Neuronal stem cell (in vitro differentiated cells): ENCODE data around the gene ZBTB20.

ENCODE experiments used
- DNase-seq: peaks from one replicate; pipeline ENCODE4 v3.0.0-alpha.2; 2013; ENCODE audit warnings: low spot score
- H2AFZ ChIP-seq: one replicate; pipeline ENCODE4 v1.6.1; 2013; ENCODE audit warnings: mild to moderate bottlenecking, low read length, inconsistent platforms
- H2AK5ac ChIP-seq: 2 replicates; pipeline ENCODE4 v1.6.1; 2013; ENCODE audit warnings: low read depth, mild to moderate bottlenecking, inconsistent platforms, low read length, moderate library complexity, mixed read lengths
- H2BK120ac ChIP-seq: 2 replicates; pipeline ENCODE4 v1.6.1; 2013; ENCODE audit warnings: low read depth, mild to moderate bottlenecking, inconsistent platforms, low read length, moderate library complexity, mixed read lengths
- H2BK12ac ChIP-seq: one replicate; pipeline ENCODE4 v1.6.1; 2013; ENCODE audit warnings: low read length, inconsistent platforms
- H2BK15ac ChIP-seq: 2 replicates; pipeline ENCODE4 v1.6.1; 2013; ENCODE audit warnings: mild to moderate bottlenecking, low read length, inconsistent platforms, mixed read lengths
- H2BK5ac ChIP-seq: one replicate; pipeline ENCODE4 v1.6.1; 2013; ENCODE audit warnings: inconsistent platforms, mild to moderate bottlenecking, low read length, moderate library complexity
- H3K14ac ChIP-seq: one replicate; pipeline ENCODE4 v1.6.1; 2013; ENCODE audit warnings: low read length, inconsistent platforms
- H3K18ac ChIP-seq: 2 replicates; pipeline ENCODE4 v1.6.1; 2013; ENCODE audit warnings: low read length, inconsistent platforms
- H3K23ac ChIP-seq: 2 replicates; pipeline ENCODE4 v1.6.1; 2013; ENCODE audit warnings: low read depth, mild to moderate bottlenecking, mixed read lengths, low read length, inconsistent platforms; ENCODE audit not compliant: poor library complexity
- H3K27ac ChIP-seq: replicated peaks from 3 replicates; pipeline ENCODE4 v1.5.1; 2013; ENCODE audit warnings: low read length, inconsistent platforms
- H3K27me3 ChIP-seq, 3 experiments: 2 replicates each; pipeline ENCODE4 v1.6.1; 2013; ENCODE audit warnings: low read length in 3 of 3, mild to moderate bottlenecking in 2 of 3, inconsistent platforms in 1 of 3, low read depth in 1 of 3, mixed read lengths in 1 of 3, moderate library complexity in 1 of 3; ENCODE audit not compliant: control insufficient read depth in 3 of 3, insufficient read depth in 3 of 3
- H3K36me3 ChIP-seq, 2 donors: replicated peaks in 1 of 2; 2 replicates each; pipeline ENCODE4 v1.6.1; 2013; ENCODE audit warnings: low read length in 2 of 2; ENCODE audit not compliant: control insufficient read depth in 2 of 2, insufficient read depth in 2 of 2
- H3K4ac ChIP-seq: 2 replicates; pipeline ENCODE4 v1.6.1; 2013; ENCODE audit warnings: inconsistent platforms, mild to moderate bottlenecking, low read length, moderate library complexity
- H3K4me1 ChIP-seq, 2 donors: 1 replicate in 1 of 2; 2 replicates in 1 of 2; pipeline ENCODE4 v1.6.1; 2013; ENCODE audit warnings: low read length in 2 of 2, low read depth in 1 of 2; ENCODE audit not compliant: control insufficient read depth in 2 of 2, insufficient read depth in 1 of 2
- H3K4me2 ChIP-seq: one replicate; pipeline ENCODE4 v1.6.1; 2013; ENCODE audit warnings: mild to moderate bottlenecking, low read length, inconsistent platforms; ENCODE audit not compliant: insufficient read depth, poor library complexity, severe bottlenecking
- H3K4me3 ChIP-seq, 2 donors: 2 replicates each; pipeline ENCODE4 v1.5.1; 2013; ENCODE audit warnings: low read length in 2 of 2, mild to moderate bottlenecking in 2 of 2, inconsistent platforms in 1 of 2, moderate library complexity in 1 of 2
- H3K79me1 ChIP-seq: one replicate; pipeline ENCODE4 v1.6.1; 2013; ENCODE audit warnings: low read depth, mild to moderate bottlenecking, inconsistent platforms, low read length, moderate library complexity
- H3K9ac ChIP-seq: one replicate; pipeline ENCODE4 v1.6.1; 2013; ENCODE audit warnings: mild to moderate bottlenecking, low read depth, low read length, inconsistent platforms; ENCODE audit not compliant: poor library complexity
- H3K9me3 ChIP-seq, 2 donors: replicated peaks in 1 of 2; 2 replicates each; pipeline versions ENCODE3 to v1.6.1; 2013; ENCODE audit warnings: low read length in 2 of 2, mild to moderate bottlenecking in 2 of 2, inconsistent platforms in 1 of 2, low read depth in 1 of 2, mixed read lengths in 1 of 2, moderate library complexity in 1 of 2; ENCODE audit not compliant: control insufficient read depth in 2 of 2, insufficient read depth in 1 of 2
- H4K8ac ChIP-seq: one replicate; pipeline ENCODE4 v1.6.1; 2013; ENCODE audit warnings: low read depth, mild to moderate bottlenecking, inconsistent platforms, low read length, moderate library complexity
- H4K91ac ChIP-seq: one replicate; pipeline ENCODE4 v1.6.1; 2013; ENCODE audit warnings: low read length, low read depth, mild to moderate bottlenecking, inconsistent platforms; ENCODE audit not compliant: poor library complexity
- WGBS, 2 donors: extraction: QIAGEN DNeasy Blood & Tissue Kit; methylation state at CpG; one replicate each; pipeline ENCODE4 v1.1.7; 2013; ENCODE audit warnings: missing lambda C conversion rate in 2 of 2, mixed read lengths in 1 of 2; ENCODE audit not compliant: insufficient read length in 2 of 2, insufficient replicate concordance in 1 of 2; ENCODE audit errors: extremely low coverage in 2 of 2; 5-methylcytosine and 5-hydroxymethylcytosine counted together

ZBTB20 gene

GRCh38 chr3:114319453-114319852 lies 827.6 kb downstream of the ZBTB20 start:
- Histone ChIP-seq H3K9me3 (no peaks in the 10 kb centered on the region), H3K4me3 (no peak overlapping the region), H2BK12ac (no peak overlapping the region), H2BK15ac (no peak overlapping the region), H3K79me1 (no peaks in the 10 kb centered on the region), H2BK120ac (no peak overlapping the region), H2BK5ac (no peak overlapping the region), H3K4ac (no peak overlapping the region), H2AK5ac (no peak overlapping the region), H3K23ac (no peak overlapping the region), H3K27ac (no peak overlapping the region), H3K9ac (no peak overlapping the region), H3K18ac (no peak overlapping the region), H4K8ac (no peak overlapping the region), H2AFZ (no peak overlapping the region), H3K27me3 (no peaks in the 10 kb centered on the region), H4K91ac (no peak overlapping the region), H3K36me3 (no peaks in the 10 kb centered on the region), H3K4me2 (no peak overlapping the region), H3K14ac (no peak overlapping the region), H3K4me1 (peaks cover 0 to 10% of the 10 kb centered on the region in 2 donors)
- no CpG with 5 or more reads among the region's 4 CpGs for WGBS, 2 donors
- DNase-seq, result peak; percentile 32

GRCh38 chr3:114318295-114318694 lies 828.8 kb downstream of the ZBTB20 start:
- Histone ChIP-seq H3K9ac (peak overlapping the region; percentile 22), H3K23ac (peak overlapping the region; percentile 25), H2BK5ac (no peak overlapping the region), H3K4me3 (no peak overlapping the region), H3K27ac (no peak overlapping the region), H3K27me3 (no peaks in the 10 kb centered on the region), H3K14ac (no peak overlapping the region), H2BK15ac (no peak overlapping the region), H2AFZ (no peak overlapping the region), H3K36me3 (no peaks in the 10 kb centered on the region), H4K91ac (no peak overlapping the region), H3K18ac (peak overlapping the region; percentile 39), H3K9me3 (no peaks in the 10 kb centered on the region), H3K4ac (no peak overlapping the region), H4K8ac (no peak overlapping the region), H3K79me1 (no peaks in the 10 kb centered on the region), H3K4me1 (peaks cover 0 to 10% of the 10 kb centered on the region in 2 donors), H2BK120ac (no peak overlapping the region), H2BK12ac (peak overlapping the region; percentile 19), H3K4me2 (no peak overlapping the region), H2AK5ac (no peak overlapping the region)
- no CpG with 5 or more reads among the region's 5 CpGs for WGBS, 2 donors
- no peak for DNase-seq

GRCh38 chr3:114314282-114314681 lies 832.8 kb downstream of the ZBTB20 start:
- H4K91ac ChIP-seq, result no peak overlapping the region
- H3K36me3 ChIP-seq, result no peaks in the 10 kb centered on the region
- H3K9me3 ChIP-seq, result no peaks in the 10 kb centered on the region
- no peak overlapping the region for H2AFZ ChIP-seq
- no peak overlapping the region for H3K4me2 ChIP-seq
- no peak overlapping the region for H2BK15ac ChIP-seq
- no peak overlapping the region for H3K18ac ChIP-seq
- DNase-seq, result no peak
- no peak overlapping the region for H3K27ac ChIP-seq
- no peaks in the 10 kb centered on the region for H3K79me1 ChIP-seq
- no peak overlapping the region for H2BK5ac ChIP-seq
- no CpG with 5 or more reads among the region's 2 CpGs for whole genome bisulfite sequencing, 2 donors
- no peak overlapping the region for H2AK5ac ChIP-seq
- H3K4me3 ChIP-seq, result no peak overlapping the region
- H3K14ac ChIP-seq, result no peak overlapping the region
- peaks cover 0 to 6% of the 10 kb centered on the region in 2 donors for H3K4me1 ChIP-seq
- H2BK12ac ChIP-seq, result no peak overlapping the region
- no peak overlapping the region for H2BK120ac ChIP-seq
- H3K27me3 ChIP-seq, result no peaks in the 10 kb centered on the region
- H3K23ac ChIP-seq, result no peak overlapping the region
- no peak overlapping the region for H4K8ac ChIP-seq
- no peak overlapping the region for H3K4ac ChIP-seq
- no peak overlapping the region for H3K9ac ChIP-seq

GRCh38 chr3:114313426-114313825 lies 833.7 kb downstream of the ZBTB20 start:
- Histone ChIP-seq H3K4me2 (no peak overlapping the region), H2BK120ac (no peak overlapping the region), H2AK5ac (no peak overlapping the region), H2BK12ac (no peak overlapping the region), H3K4me3 (no peak overlapping the region), H3K4me1 (peaks cover 0 to 6% of the 10 kb centered on the region in 2 donors), H3K18ac (no peak overlapping the region), H3K14ac (no peak overlapping the region), H3K36me3 (no peaks in the 10 kb centered on the region), H4K8ac (no peak overlapping the region), H3K79me1 (no peaks in the 10 kb centered on the region), H2BK15ac (no peak overlapping the region), H3K4ac (no peak overlapping the region), H3K23ac (no peak overlapping the region), H2BK5ac (no peak overlapping the region), H4K91ac (no peak overlapping the region), H3K27ac (no peak overlapping the region), H3K27me3 (no peaks in the 10 kb centered on the region), H3K9me3 (no peaks in the 10 kb centered on the region), H3K9ac (no peak overlapping the region), H2AFZ (no peak overlapping the region)
- WGBS, 2 donors, result no CpG with 5 or more reads among the region's 2 CpGs
- no peak for DNase-seq
